ENCODE measurements around the gene WFDC11.

- TF ChIP-seq, protein P1, sequence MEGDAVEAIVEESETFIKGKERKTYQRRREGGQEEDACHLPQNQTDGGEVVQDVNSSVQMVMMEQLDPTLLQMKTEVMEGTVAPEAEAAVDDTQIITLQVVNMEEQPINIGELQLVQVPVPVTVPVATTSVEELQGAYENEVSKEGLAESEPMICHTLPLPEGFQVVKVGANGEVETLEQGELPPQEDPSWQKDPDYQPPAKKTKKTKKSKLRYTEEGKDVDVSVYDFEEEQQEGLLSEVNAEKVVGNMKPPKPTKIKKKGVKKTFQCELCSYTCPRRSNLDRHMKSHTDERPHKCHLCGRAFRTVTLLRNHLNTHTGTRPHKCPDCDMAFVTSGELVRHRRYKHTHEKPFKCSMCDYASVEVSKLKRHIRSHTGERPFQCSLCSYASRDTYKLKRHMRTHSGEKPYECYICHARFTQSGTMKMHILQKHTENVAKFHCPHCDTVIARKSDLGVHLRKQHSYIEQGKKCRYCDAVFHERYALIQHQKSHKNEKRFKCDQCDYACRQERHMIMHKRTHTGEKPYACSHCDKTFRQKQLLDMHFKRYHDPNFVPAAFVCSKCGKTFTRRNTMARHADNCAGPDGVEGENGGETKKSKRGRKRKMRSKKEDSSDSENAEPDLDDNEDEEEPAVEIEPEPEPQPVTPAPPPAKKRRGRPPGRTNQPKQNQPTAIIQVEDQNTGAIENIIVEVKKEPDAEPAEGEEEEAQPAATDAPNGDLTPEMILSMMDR (IDR thresholded peaks at IDR 0.05; ENCODE audit: borderline replicate concordance, extremely low read depth, low read length, poor library complexity, severe bottlenecking) = no peak
- no peak for TF ChIP-seq EZH2 (IDR thresholded peaks at IDR 0.05; ENCODE audit: borderline replicate concordance, low read depth, low read length, severe bottlenecking)
Observed at GRCh38 chr20:45649312-45649863, 20.7 kb downstream of the WFDC11 start.
